Measurements from ENCODE around the gene ASGR2. TPM values are rescaled to one million over a fixed set of nuclear protein-coding genes. Genes with fewer than 3 reads are reported as not detected.

The ASGR2 gene
- polyA plus RNA-seq, 1 of the 3 experiments (the other 2 are of a cell fraction), result not detected

DNA sequence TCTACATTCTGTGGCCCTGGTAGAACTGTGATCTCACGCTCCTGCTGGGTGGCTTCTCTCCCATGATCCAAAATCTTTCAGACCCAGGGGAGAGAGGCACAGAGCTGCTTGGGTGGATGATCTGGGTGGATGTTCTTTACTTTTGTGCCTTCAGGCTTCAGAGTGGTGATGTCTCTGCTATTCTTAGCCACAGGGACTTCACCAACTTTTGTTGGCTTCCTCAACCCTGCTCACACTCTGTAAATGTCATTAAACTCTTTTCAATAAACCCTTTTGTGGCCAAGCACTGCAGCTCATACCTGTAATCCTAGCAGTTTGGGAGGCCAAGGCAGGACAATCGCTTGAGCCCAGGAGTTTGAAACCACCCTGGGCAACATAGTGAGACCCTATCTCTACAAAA is 42.2 kb downstream of the ASGR2 start:
- CTCF ChIA-PET, result interaction anchor here (0.8 to 2.0 kb wide), 5 partner anchors 18 to 65 kb away, joined by 3 to 7 read pairs (median 3); no protein-coding TSS in a partner anchor

DNA sequence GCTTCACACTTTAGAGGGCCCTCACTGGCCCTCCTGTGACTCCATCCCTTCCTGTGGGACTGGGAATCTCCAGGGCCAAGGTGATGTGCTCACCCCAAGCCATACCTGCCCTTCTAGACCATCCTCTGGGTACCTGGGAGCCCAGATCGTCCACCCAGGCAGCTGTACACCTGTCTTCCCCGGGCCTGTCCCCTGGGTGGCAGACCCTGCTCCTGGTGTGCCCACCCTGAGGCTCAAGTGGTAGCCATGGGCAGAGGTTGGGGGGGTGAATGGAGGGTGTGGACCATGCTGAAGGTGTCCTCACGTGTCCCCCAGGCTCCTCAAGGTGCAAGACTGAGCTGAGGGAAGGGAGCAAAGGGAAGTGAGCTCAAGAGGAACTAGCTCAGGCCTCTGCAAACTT is 43.9 kb downstream of the ASGR2 start:
- H3K9me2 ChIP-seq, result no peaks in the 10 kb centered on the region
- H3K4me3 ChIP-seq (ENCODE audit: low read depth in 2 of 2, low read length in 1 of 2), result no peak overlapping the region
- WGBS (ENCODE audit: low lambda C conversion rate), result 0% methylated on average over 1 of the region's 3 CpGs
- H3K27me3 ChIP-seq (ENCODE audit: insufficient read depth), result peaks cover 35% of the 10 kb centered on the region
- H2AFZ ChIP-seq (ENCODE audit: low read depth), result no peak overlapping the region
- ChIA-PET CTCF (interaction anchor here (1.2 kb wide), 1 partner anchor 18 kb away, joined by 4 read pairs; no protein-coding TSS in a partner anchor), POLR2A (no interaction called here)
- no peak overlapping the region for H3K4me2 ChIP-seq
- TF ChIP-seq, protein P1, sequence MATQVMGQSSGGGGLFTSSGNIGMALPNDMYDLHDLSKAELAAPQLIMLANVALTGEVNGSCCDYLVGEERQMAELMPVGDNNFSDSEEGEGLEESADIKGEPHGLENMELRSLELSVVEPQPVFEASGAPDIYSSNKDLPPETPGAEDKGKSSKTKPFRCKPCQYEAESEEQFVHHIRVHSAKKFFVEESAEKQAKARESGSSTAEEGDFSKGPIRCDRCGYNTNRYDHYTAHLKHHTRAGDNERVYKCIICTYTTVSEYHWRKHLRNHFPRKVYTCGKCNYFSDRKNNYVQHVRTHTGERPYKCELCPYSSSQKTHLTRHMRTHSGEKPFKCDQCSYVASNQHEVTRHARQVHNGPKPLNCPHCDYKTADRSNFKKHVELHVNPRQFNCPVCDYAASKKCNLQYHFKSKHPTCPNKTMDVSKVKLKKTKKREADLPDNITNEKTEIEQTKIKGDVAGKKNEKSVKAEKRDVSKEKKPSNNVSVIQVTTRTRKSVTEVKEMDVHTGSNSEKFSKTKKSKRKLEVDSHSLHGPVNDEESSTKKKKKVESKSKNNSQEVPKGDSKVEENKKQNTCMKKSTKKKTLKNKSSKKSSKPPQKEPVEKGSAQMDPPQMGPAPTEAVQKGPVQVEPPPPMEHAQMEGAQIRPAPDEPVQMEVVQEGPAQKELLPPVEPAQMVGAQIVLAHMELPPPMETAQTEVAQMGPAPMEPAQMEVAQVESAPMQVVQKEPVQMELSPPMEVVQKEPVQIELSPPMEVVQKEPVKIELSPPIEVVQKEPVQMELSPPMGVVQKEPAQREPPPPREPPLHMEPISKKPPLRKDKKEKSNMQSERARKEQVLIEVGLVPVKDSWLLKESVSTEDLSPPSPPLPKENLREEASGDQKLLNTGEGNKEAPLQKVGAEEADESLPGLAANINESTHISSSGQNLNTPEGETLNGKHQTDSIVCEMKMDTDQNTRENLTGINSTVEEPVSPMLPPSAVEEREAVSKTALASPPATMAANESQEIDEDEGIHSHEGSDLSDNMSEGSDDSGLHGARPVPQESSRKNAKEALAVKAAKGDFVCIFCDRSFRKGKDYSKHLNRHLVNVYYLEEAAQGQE (IDR thresholded peaks at IDR 0.05; ENCODE audit: low read depth, low read length), result no peak
- TF ChIP-seq NRF1 (IDR thresholded peaks at IDR 0.05; ENCODE audit: low read depth, low read length), result no peak
- no peaks in the 10 kb centered on the region for H3K9me3 ChIP-seq
- no peak overlapping the region for H3K9ac ChIP-seq
- H3K79me2 ChIP-seq (ENCODE audit: insufficient read depth), result no peaks in the 10 kb centered on the region
- H3K27ac ChIP-seq (ENCODE audit: low read depth in 2 of 2, low read length in 1 of 2), result no peak overlapping the region
- H3F3A ChIP-seq (replicated peaks; ENCODE audit: insufficient read depth), result no peaks in the 10 kb centered on the region
- H3K4me1 ChIP-seq (ENCODE audit: control insufficient read depth in 1 of 2, insufficient read depth in 2 of 2, low read depth in 1 of 2, low read length in 1 of 2), result no peaks in the 10 kb centered on the region
- H3K36me3 ChIP-seq (replicated peaks in 1 of 2; ENCODE audit: control insufficient read depth in 1 of 2, insufficient read depth in 2 of 2, low read length in 1 of 2), result no peaks in the 10 kb centered on the region
- no peak for DNase-seq
- no peaks in the 10 kb centered on the region for H4K20me1 ChIP-seq (ENCODE audit: insufficient read depth)

More for the DNA sequence above, 42.2 kb downstream of the ASGR2 start:
- H3K9me2 ChIP-seq, result no peaks in the 10 kb centered on the region
- H3K4me3 ChIP-seq (ENCODE audit: low read depth in 2 of 2, low read length in 1 of 2), result no peak overlapping the region
- no peak overlapping the region for H3K27ac ChIP-seq (ENCODE audit: low read depth in 2 of 2, low read length in 1 of 2)
- no peak for DNase-seq
- no peaks in the 10 kb centered on the region for H3F3A ChIP-seq (replicated peaks; ENCODE audit: insufficient read depth)
- H3K27me3 ChIP-seq (ENCODE audit: insufficient read depth), result peaks cover 40% of the 10 kb centered on the region
- WGBS (ENCODE audit: low lambda C conversion rate), result 13% methylated on average over 2 of the region's 2 CpGs
- no peaks in the 10 kb centered on the region for H3K79me2 ChIP-seq (ENCODE audit: insufficient read depth)
- no peaks in the 10 kb centered on the region for H3K4me1 ChIP-seq (ENCODE audit: control insufficient read depth in 1 of 2, insufficient read depth in 2 of 2, low read depth in 1 of 2, low read length in 1 of 2)
- no peak overlapping the region for H2AFZ ChIP-seq (ENCODE audit: low read depth)
- no peaks in the 10 kb centered on the region for H4K20me1 ChIP-seq (ENCODE audit: insufficient read depth)
- H3K9ac ChIP-seq, result no peak overlapping the region
- no peaks in the 10 kb centered on the region for H3K9me3 ChIP-seq
- TF ChIP-seq, protein P2, sequence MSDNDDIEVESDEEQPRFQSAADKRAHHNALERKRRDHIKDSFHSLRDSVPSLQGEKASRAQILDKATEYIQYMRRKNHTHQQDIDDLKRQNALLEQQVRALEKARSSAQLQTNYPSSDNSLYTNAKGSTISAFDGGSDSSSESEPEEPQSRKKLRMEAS (IDR thresholded peaks at IDR 0.05; ENCODE audit: low read depth), result no peak
- TF ChIP-seq NFIC (IDR thresholded peaks at IDR 0.05; ENCODE audit: borderline replicate concordance) (no peak), CHD2 (IDR thresholded peaks at IDR 0.05; ENCODE audit: low read length, partially characterized antibody) (no peak), MXI1 (IDR thresholded peaks at IDR 0.05; ENCODE audit: low read depth, low read length) (no peak), SIN3A (IDR thresholded peaks at IDR 0.05; ENCODE audit: borderline replicate concordance, low read depth, low read length) (no peak), RXRA (IDR thresholded peaks at IDR 0.05; ENCODE audit: borderline replicate concordance, low read depth) (no peak), GABPA (IDR thresholded peaks at IDR 0.05; ENCODE audit: low read depth) (no peak), TCF12 (IDR thresholded peaks at IDR 0.05) (no peak), FOSL2 (IDR thresholded peaks at IDR 0.05; ENCODE audit: borderline replicate concordance, low read depth) (no peak), EP300 (IDR thresholded peaks at IDR 0.05; ENCODE audit: borderline replicate concordance in 1 of 2, low read depth in 1 of 2, low read length in 1 of 2) (no peak), JUND (IDR thresholded peaks at IDR 0.05) (no peak)
- TF ChIP-seq, protein P3, sequence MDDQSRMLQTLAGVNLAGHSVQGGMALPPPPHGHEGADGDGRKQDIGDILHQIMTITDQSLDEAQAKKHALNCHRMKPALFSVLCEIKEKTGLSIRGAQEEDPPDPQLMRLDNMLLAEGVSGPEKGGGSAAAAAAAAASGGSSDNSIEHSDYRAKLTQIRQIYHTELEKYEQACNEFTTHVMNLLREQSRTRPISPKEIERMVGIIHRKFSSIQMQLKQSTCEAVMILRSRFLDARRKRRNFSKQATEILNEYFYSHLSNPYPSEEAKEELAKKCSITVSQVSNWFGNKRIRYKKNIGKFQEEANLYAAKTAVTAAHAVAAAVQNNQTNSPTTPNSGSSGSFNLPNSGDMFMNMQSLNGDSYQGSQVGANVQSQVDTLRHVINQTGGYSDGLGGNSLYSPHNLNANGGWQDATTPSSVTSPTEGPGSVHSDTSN (IDR thresholded peaks at IDR 0.05), result no peak
- H3K36me3 ChIP-seq (replicated peaks in 1 of 2; ENCODE audit: control insufficient read depth in 1 of 2, insufficient read depth in 2 of 2, low read length in 1 of 2), result no peaks in the 10 kb centered on the region
- POLR2A ChIA-PET, result no interaction called here
- H3K4me2 ChIP-seq, result no peak overlapping the region

Data from SK-N-SH (cell line).